GM12864 (cell line): ENCODE measurements around the gene SAPCD2.

ENCODE experiments used
- DNase-seq: peaks from one replicate; pipeline ENCODE4 v3.0.0-alpha.2; 2011; ENCODE audit warnings: low read depth
- H3K4me3 ChIP-seq: 2 replicates; pipeline ENCODE4 v1.5.1; 2011; ENCODE audit warnings: mild to moderate bottlenecking, low read depth, low read length, control low read depth
- CTCF ChIP-seq: IDR thresholded peaks from 2 replicates; pipeline ENCODE4 v1.5.1; 2011; ENCODE audit warnings: low read depth, mild to moderate bottlenecking, moderate library complexity, low read length, control low read depth, inconsistent platforms; ENCODE audit errors: missing control alignments

SAPCD2 gene

GRCh38 chr9:137025517-137025966, 44.8 kb downstream of the SAPCD2 start:
- no peak overlapping the region for H3K4me3 ChIP-seq
- no peak for TF ChIP-seq CTCF
- no peak for DNase-seq

GRCh38 chr9:137023583-137023991, 46.8 kb downstream of the SAPCD2 start:
- DNase-seq: no peak
- TF ChIP-seq CTCF: no peak
- no peak overlapping the region for H3K4me3 ChIP-seq

GRCh38 chr9:137023157-137023556, 47.2 kb downstream of the SAPCD2 start:
- no peak for DNase-seq
- H3K4me3 ChIP-seq: no peak overlapping the region
- no peak for TF ChIP-seq CTCF

GRCh38 chr9:137022662-137023008, 47.7 kb downstream of the SAPCD2 start:
- H3K4me3 ChIP-seq: no peak overlapping the region
- no peak for DNase-seq
- no peak for TF ChIP-seq CTCF

GRCh38 chr9:137021979-137022661, 48.2 kb downstream of the SAPCD2 start:
- no peak overlapping the region for H3K4me3 ChIP-seq
- no peak for DNase-seq
- no peak for TF ChIP-seq CTCF

GRCh38 chr9:137021568-137021978, 48.8 kb downstream of the SAPCD2 start:
- TF ChIP-seq CTCF: no peak
- no peak for DNase-seq
- H3K4me3 ChIP-seq: no peak overlapping the region
